Astrocyte (in vitro differentiated cells and primary cell): Measurements from ENCODE around the gene PRM3. TPM values are rescaled to one million over a fixed set of nuclear protein-coding genes. Genes with fewer than 3 reads are reported as not detected.

Experiments used
- DNase-seq: peaks from one replicate; pipeline ENCODE4 v3.0.0-alpha.2; 2010; ENCODE audit warnings: low read depth
- FAIRE-seq: peaks from 2 replicates; lab custom pipeline; 2011; peaks lifted over from hg19 to GRCh38; lab: Jason Lieb, UNC
- H2AFZ ChIP-seq: 2 replicates; pipeline ENCODE4 v1.6.0; 2012; ENCODE audit warnings: low read depth, low read length, inconsistent platforms
- H3K27ac ChIP-seq: 2 replicates; pipeline ENCODE4 v1.5.1; 2011; ENCODE audit warnings: low read depth, low read length, inconsistent platforms
- H3K27me3 ChIP-seq: 2 replicates; pipeline ENCODE4 v1.6.0; 2011; ENCODE audit warnings: low read length, inconsistent platforms; ENCODE audit not compliant: insufficient read depth
- H3K36me3 ChIP-seq: 2 replicates; pipeline ENCODE4 v1.5.1; 2011; ENCODE audit warnings: low read length, inconsistent platforms; ENCODE audit not compliant: insufficient read depth
- H3K4me1 ChIP-seq: 2 replicates; pipeline ENCODE4 v1.5.1; 2011; ENCODE audit warnings: low read length, inconsistent platforms; ENCODE audit not compliant: insufficient read depth
- H3K4me2 ChIP-seq: 2 replicates; pipeline ENCODE4 v1.6.0; 2012; ENCODE audit warnings: low read length, inconsistent platforms
- H3K4me3 ChIP-seq: 2 replicates; pipeline ENCODE4 v1.5.1; 2011; ENCODE audit warnings: low read depth, mild to moderate bottlenecking, low read length, inconsistent platforms; ENCODE audit not compliant: insufficient read depth
- H3K79me2 ChIP-seq: 2 replicates; pipeline ENCODE4 v1.6.0; 2012; ENCODE audit warnings: mild to moderate bottlenecking, low read length, inconsistent platforms; ENCODE audit not compliant: insufficient read depth
- H3K9ac ChIP-seq: 2 replicates; pipeline ENCODE4 v1.6.0; 2012; ENCODE audit warnings: mild to moderate bottlenecking, low read length, inconsistent platforms
- H3K9me3 ChIP-seq: 2 replicates; pipeline ENCODE4 v1.5.1; 2012; ENCODE audit warnings: low read depth, mild to moderate bottlenecking, low read length, inconsistent platforms; ENCODE audit not compliant: insufficient read depth
- H4K20me1 ChIP-seq: 2 replicates; pipeline ENCODE4 v1.6.0; 2012; ENCODE audit warnings: low read length, inconsistent platforms; ENCODE audit not compliant: insufficient read depth
- H3K27ac Mint-ChIP-seq: one replicate; pipeline ENCODE4 v1.8.0; 2021; ENCODE audit warnings: mild to moderate bottlenecking, mixed read lengths; ENCODE audit not compliant: unreplicated experiment
- H3K27me3 Mint-ChIP-seq: one replicate; pipeline ENCODE4 v1.8.0; 2021; ENCODE audit warnings: low read depth, mixed read lengths; ENCODE audit not compliant: unreplicated experiment
- H3K36me3 Mint-ChIP-seq: one replicate; pipeline ENCODE4 v1.8.0; 2021; ENCODE audit warnings: low read depth, mixed read lengths; ENCODE audit not compliant: unreplicated experiment
- H3K4me1 Mint-ChIP-seq: one replicate; pipeline ENCODE4 v1.8.0; 2021; ENCODE audit warnings: low read depth, mixed read lengths; ENCODE audit not compliant: unreplicated experiment
- H3K4me3 Mint-ChIP-seq: one replicate; pipeline ENCODE4 v1.8.0; 2021; ENCODE audit warnings: mild to moderate bottlenecking, moderate library complexity, mixed read lengths; ENCODE audit not compliant: unreplicated experiment
- H3K9me3 Mint-ChIP-seq: one replicate; pipeline ENCODE4 v1.8.0; 2021; ENCODE audit warnings: mild to moderate bottlenecking, mixed read lengths; ENCODE audit not compliant: unreplicated experiment
- EZH2 ChIP-seq: IDR thresholded peaks from 2 replicates; pipeline ENCODE4 v1.6.1; 2012; ENCODE audit warnings: mild to moderate bottlenecking, low read length, inconsistent platforms; ENCODE audit not compliant: insufficient read depth
- total RNA-seq: library from RNA; stranded (reverse); gene quantifications from 2 replicates; pipeline ENCODE4 v1.2.1, GENCODE V29; 2021
- TF ChIP-seq, protein P1 (sequence below): IDR thresholded peaks from 2 replicates; pipeline ENCODE4 v1.5.1; 2011; ENCODE audit warnings: low read depth, mild to moderate bottlenecking, inconsistent platforms, low read length, moderate library complexity; ENCODE audit not compliant: insufficient read depth

Gene PRM3
- total RNA-seq, 1 donor from 2014 or later: not detected

DNA sequence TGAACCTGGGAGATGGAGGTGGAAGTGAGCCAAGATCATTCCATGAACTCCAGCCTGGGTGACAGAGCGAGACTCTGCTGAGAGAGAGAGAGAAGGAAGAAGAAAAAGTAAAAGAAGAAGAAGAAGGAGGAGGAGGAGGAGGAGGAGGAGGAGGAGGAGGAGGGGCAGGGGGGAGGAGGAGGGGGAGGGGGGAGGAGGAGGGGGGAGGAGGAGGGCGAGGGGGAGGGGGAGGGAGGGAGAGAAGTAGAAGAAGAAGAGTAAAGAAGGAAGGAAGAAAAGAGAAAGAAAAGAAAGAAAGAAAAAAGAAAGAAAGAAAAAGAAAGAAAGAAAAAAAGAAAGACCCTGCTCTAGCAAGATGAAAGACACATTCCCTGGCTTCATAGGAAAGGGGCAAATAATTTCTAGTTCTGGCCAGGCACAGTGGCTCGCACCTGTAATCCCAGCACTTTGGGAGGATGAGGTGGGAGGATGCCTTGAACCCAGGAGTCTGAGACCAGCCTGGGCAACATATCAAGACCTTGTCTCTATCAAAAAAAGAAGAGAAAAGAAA is 41.1 kb downstream of the PRM3 start:
- Histone ChIP-seq H3K79me2 (no peaks in the 10 kb centered on the region), H3K27me3 (no peaks in the 10 kb centered on the region), H2AFZ (no peak overlapping the region), H3K4me1 (no peaks in the 10 kb centered on the region), H4K20me1 (no peaks in the 10 kb centered on the region), H3K4me3 (no peak overlapping the region), H3K9ac (no peak overlapping the region), H3K9me3 (no peaks in the 10 kb centered on the region), H3K27ac (no peak overlapping the region), H3K4me2 (no peak overlapping the region), H3K36me3 (no peaks in the 10 kb centered on the region)
- H3K9me3 Mint-ChIP-seq: no peaks in the 10 kb centered on the region
- peaks cover 28% of the 10 kb centered on the region for H3K27me3 Mint-ChIP-seq
- no peaks in the 10 kb centered on the region for H3K4me1 Mint-ChIP-seq
- TF ChIP-seq, protein P1, sequence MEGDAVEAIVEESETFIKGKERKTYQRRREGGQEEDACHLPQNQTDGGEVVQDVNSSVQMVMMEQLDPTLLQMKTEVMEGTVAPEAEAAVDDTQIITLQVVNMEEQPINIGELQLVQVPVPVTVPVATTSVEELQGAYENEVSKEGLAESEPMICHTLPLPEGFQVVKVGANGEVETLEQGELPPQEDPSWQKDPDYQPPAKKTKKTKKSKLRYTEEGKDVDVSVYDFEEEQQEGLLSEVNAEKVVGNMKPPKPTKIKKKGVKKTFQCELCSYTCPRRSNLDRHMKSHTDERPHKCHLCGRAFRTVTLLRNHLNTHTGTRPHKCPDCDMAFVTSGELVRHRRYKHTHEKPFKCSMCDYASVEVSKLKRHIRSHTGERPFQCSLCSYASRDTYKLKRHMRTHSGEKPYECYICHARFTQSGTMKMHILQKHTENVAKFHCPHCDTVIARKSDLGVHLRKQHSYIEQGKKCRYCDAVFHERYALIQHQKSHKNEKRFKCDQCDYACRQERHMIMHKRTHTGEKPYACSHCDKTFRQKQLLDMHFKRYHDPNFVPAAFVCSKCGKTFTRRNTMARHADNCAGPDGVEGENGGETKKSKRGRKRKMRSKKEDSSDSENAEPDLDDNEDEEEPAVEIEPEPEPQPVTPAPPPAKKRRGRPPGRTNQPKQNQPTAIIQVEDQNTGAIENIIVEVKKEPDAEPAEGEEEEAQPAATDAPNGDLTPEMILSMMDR: no peak
- TF ChIP-seq EZH2: no peak
- H3K27ac Mint-ChIP-seq: no peak overlapping the region
- H3K36me3 Mint-ChIP-seq: no peaks in the 10 kb centered on the region
- H3K4me3 Mint-ChIP-seq: no peak overlapping the region
- DNase-seq: no peak
- no peak for FAIRE-seq

DNA sequence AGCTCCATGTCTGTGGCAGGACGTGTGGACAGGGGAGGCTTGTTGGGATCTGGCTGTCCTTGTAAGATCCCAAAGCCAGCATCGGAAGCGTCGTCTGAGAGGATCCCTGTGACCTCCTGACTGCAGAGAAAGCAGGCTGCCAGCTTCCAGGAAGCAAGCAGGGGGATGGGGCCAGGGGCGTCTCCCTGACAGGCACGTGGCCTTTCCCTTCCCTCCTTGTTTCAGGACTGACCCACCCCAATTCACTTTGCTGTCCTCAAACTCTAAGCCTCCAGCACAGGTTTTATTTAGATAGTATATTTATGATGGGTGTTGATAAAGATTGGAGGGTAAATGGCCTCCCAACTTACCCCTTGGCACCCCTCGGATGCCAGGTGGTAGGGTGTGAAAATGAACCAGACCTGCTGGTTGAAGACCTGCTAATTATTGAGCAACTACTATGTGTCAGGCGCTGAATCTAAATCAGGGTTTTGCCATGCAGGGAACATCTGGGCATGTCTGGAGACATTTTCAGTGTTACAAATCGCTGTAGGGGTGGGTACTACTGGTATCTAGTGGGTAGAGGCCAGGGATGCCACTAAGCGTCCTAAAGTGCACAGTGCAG is 42.0 kb downstream of the PRM3 start:
- peak overlapping the region; percentile 7 for H3K27ac Mint-ChIP-seq
- Histone ChIP-seq H4K20me1 (no peaks in the 10 kb centered on the region), H3K36me3 (no peaks in the 10 kb centered on the region), H2AFZ (no peak overlapping the region), H3K4me1 (no peaks in the 10 kb centered on the region), H3K9ac (no peak overlapping the region), H3K4me3 (no peak overlapping the region), H3K4me2 (no peak overlapping the region), H3K9me3 (no peaks in the 10 kb centered on the region), H3K27ac (no peak overlapping the region), H3K27me3 (no peaks in the 10 kb centered on the region), H3K79me2 (no peaks in the 10 kb centered on the region)
- peaks cover 29% of the 10 kb centered on the region for H3K27me3 Mint-ChIP-seq
- TF ChIP-seq EZH2: no peak
- TF ChIP-seq, protein P1: no peak
- no peak overlapping the region for H3K4me3 Mint-ChIP-seq
- H3K36me3 Mint-ChIP-seq: no peaks in the 10 kb centered on the region
- no peaks in the 10 kb centered on the region for H3K9me3 Mint-ChIP-seq
- H3K4me1 Mint-ChIP-seq: no peaks in the 10 kb centered on the region
- no peak for FAIRE-seq
- DNase-seq: no peak

GRCh38 chr16:11229906-11230305 is 43.5 kb downstream of the PRM3 start:
- Histone ChIP-seq H3K79me2 (no peaks in the 10 kb centered on the region), H3K27ac (no peak overlapping the region), H3K4me1 (no peaks in the 10 kb centered on the region), H3K4me2 (no peak overlapping the region), H3K9me3 (no peaks in the 10 kb centered on the region), H4K20me1 (no peaks in the 10 kb centered on the region), H3K9ac (no peak overlapping the region), H3K27me3 (no peaks in the 10 kb centered on the region), H3K4me3 (no peak overlapping the region), H2AFZ (no peak overlapping the region), H3K36me3 (no peaks in the 10 kb centered on the region)
- FAIRE-seq: no peak
- TF ChIP-seq EZH2: no peak
- TF ChIP-seq, protein P1: no peak
- no peak overlapping the region for H3K4me3 Mint-ChIP-seq
- H3K36me3 Mint-ChIP-seq: no peaks in the 10 kb centered on the region
- no peak overlapping the region for H3K27ac Mint-ChIP-seq
- H3K9me3 Mint-ChIP-seq: no peaks in the 10 kb centered on the region
- no peaks in the 10 kb centered on the region for H3K4me1 Mint-ChIP-seq
- no peak for DNase-seq
- H3K27me3 Mint-ChIP-seq: peaks cover 31% of the 10 kb centered on the region
